CD4-positive, alpha-beta T cell treated with Interleukin-12 subunit alpha and Interleukin-12 subunit beta, for 1 hour (primary cell): ENCODE results near the gene PGAM2.

Source experiments
- DNase-seq: peaks from one replicate; pipeline ENCODE4 v3.0.0-alpha.2; 2020

Gene PGAM2

GRCh38 chr7:44082541-44083207 is 17.3 kb upstream of the PGAM2 start:
- peak; percentile 99 for DNase-seq

GRCh38 chr7:44081266-44081748 is 15.9 kb upstream of the PGAM2 start:
- DNase-seq, result peak; percentile 50

GRCh38 chr7:44080686-44081265 is 15.4 kb upstream of the PGAM2 start:
- DNase-seq, result no peak

GRCh38 chr7:44080118-44080517 is 14.8 kb upstream of the PGAM2 start:
- no peak for DNase-seq

- DNase-seq, result no peak
Measured at GRCh38 chr7:44079331-44080021, 14.1 kb upstream of the PGAM2 start.

- no peak for DNase-seq
Measured at GRCh38 chr7:44078521-44078920, 13.2 kb upstream of the PGAM2 start.

- DNase-seq, result no peak
Measured at GRCh38 chr7:44077681-44078091, 12.3 kb upstream of the PGAM2 start.

GRCh38 chr7:44077061-44077460 is 11.7 kb upstream of the PGAM2 start:
- no peak for DNase-seq

GRCh38 chr7:44076101-44076895 is 10.9 kb upstream of the PGAM2 start:
- no peak for DNase-seq

GRCh38 chr7:44075296-44076075 is 10.1 kb upstream of the PGAM2 start:
- no peak for DNase-seq

GRCh38 chr7:44074349-44074695 is 9.0 kb upstream of the PGAM2 start:
- no peak for DNase-seq

GRCh38 chr7:44073664-44074348 is 8.4 kb upstream of the PGAM2 start:
- DNase-seq, result peak; percentile 59

- peak; percentile 40 for DNase-seq
Measured at GRCh38 chr7:44072364-44073231, 7.2 kb upstream of the PGAM2 start.

GRCh38 chr7:44071726-44072363 is 6.5 kb upstream of the PGAM2 start:
- no peak for DNase-seq

GRCh38 chr7:44068054-44068453 is 2.7 kb upstream of the PGAM2 start:
- DNase-seq, result no peak

- no peak for DNase-seq
Measured at GRCh38 chr7:44067064-44067951, 1.9 kb upstream of the PGAM2 start.

GRCh38 chr7:44066494-44067063 is 1.2 kb upstream of the PGAM2 start:
- no peak for DNase-seq

- DNase-seq, result no peak
Measured at GRCh38 chr7:44066111-44066460, 719 bp upstream of the PGAM2 start.

- DNase-seq, result no peak
Measured at GRCh38 chr7:44064791-44065430, 456 bp downstream of the PGAM2 start.
